Measurements from ENCODE around the gene ABLIM1.

GRCh38 chr10:114616103-114616502, 42.0 kb downstream of the ABLIM1 start:
- no peak for TF ChIP-seq REST (IDR thresholded peaks at IDR 0.05; ENCODE audit: insufficient read depth in 1 of 2, low read depth in 2 of 2, low read length in 2 of 2)
- TF ChIP-seq POLR2AphosphoS5 (IDR thresholded peaks at IDR 0.05; ENCODE audit: low read depth, low read length): no peak
- TF ChIP-seq TAF1 (IDR thresholded peaks at IDR 0.05; ENCODE audit: borderline replicate concordance, insufficient read depth, low read length): no peak
